DOHH2 (cell line): ENCODE data around the gene SEC31A.

Source experiments
- CTCF ChIP-seq: fragments of 200-600 bp; sonication (generic); IDR thresholded peaks from one replicate; pipeline ENCODE4 v1.5.1; 2014; ENCODE audit warnings: antibody characterized with exemption, mild to moderate bottlenecking, low read depth, low read length; ENCODE audit not compliant: poor library complexity, severe bottlenecking
- EZH2phosphoT487 ChIP-seq: fragments of 200-600 bp; sonication (generic); IDR thresholded peaks from 2 replicates; pipeline ENCODE4 v1.6.1; 2017; ENCODE audit warnings: borderline replicate concordance, mild to moderate bottlenecking, antibody characterized with exemption, low read length, moderate library complexity, mixed read lengths

- TF ChIP-seq EZH2phosphoT487 = no peak
- TF ChIP-seq CTCF = no peak
Measured at GRCh38 chr4:82909326-82909725, 18.4 kb upstream of the SEC31A start.
